Epithelial cell of proximal tubule (primary cell): ENCODE data around the gene EDN1. TPM values are rescaled to one million over a fixed set of nuclear protein-coding genes. Genes with fewer than 3 reads are reported as not detected.

Experiments used
- DNase-seq: peaks from one replicate; pipeline ENCODE4 v3.0.0-alpha.2; 2011; ENCODE audit warnings: low read depth
- H3K4me3 ChIP-seq: 2 replicates; pipeline ENCODE4 v1.5.1; 2011; ENCODE audit warnings: low read depth, mild to moderate bottlenecking, low read length
- total RNA-seq: library from RNA; depleted of rRNA; stranded (reverse); fragments of >200 nt; gene quantifications from 2 replicates; pipeline ENCODE4 v1.2.3, GENCODE V29; 2015
- TF ChIP-seq, protein P1 (sequence below): conservative IDR thresholded peaks from 2 replicates; pipeline ENCODE4 v1.5.1; 2012; ENCODE audit warnings: low read depth, mild to moderate bottlenecking, low read length

EDN1 gene
- total RNA-seq, 1 donor from 2014 or later: 16.3 TPM

DNA sequence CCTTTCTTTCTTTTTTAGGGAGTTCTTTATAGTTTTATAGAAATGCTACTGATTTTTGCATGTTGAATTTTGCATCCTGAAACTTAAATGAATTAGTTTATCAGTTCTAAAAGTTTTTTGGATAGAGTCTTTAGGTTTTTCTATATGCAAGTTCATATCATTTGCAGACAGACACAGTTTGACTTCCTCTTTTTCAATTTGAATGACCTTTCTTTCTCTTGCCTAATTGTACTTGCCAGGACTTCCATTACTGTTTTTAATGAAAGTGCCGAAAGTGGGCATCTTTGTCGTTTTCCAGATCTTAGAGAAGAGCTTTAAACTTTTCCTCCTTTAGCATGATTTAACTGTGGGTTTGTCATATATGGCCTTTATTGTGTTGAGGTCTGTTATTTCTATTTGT, 21.1 kb upstream of the EDN1 start:
- TF ChIP-seq, protein P1, sequence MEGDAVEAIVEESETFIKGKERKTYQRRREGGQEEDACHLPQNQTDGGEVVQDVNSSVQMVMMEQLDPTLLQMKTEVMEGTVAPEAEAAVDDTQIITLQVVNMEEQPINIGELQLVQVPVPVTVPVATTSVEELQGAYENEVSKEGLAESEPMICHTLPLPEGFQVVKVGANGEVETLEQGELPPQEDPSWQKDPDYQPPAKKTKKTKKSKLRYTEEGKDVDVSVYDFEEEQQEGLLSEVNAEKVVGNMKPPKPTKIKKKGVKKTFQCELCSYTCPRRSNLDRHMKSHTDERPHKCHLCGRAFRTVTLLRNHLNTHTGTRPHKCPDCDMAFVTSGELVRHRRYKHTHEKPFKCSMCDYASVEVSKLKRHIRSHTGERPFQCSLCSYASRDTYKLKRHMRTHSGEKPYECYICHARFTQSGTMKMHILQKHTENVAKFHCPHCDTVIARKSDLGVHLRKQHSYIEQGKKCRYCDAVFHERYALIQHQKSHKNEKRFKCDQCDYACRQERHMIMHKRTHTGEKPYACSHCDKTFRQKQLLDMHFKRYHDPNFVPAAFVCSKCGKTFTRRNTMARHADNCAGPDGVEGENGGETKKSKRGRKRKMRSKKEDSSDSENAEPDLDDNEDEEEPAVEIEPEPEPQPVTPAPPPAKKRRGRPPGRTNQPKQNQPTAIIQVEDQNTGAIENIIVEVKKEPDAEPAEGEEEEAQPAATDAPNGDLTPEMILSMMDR: no peak
- no peak overlapping the region for H3K4me3 ChIP-seq

DNA sequence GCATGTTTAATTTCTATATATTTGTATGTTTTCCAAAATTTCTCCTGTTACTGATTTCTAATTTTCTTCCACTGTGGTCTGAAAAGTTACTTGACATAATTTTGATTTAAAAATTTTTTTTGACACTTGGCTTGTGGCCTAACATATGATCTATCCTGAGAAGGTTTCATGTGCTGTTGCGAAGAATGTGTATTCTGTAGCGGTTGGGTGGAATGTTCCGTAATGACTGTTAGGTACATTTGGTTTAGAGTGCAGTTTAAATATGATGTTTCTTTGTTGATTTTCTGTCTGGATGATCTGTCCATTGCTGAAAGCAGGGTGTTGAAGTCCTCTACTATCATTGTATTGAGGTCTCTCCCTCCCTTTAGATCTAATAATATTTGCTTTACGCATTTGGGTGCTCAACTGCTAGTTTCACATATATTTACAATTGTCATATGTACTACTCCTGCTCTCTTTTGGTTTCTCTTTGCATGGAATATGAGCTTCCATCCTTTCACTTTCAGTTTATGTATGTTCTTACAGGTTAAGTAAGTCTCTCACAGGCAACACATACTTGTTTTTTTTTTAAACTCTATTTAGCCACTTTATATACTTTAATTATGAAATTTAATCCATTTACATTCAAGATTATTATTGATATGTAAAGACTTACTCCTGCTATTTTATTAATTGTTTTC, 19.5 kb upstream of the EDN1 start:
- H3K4me3 ChIP-seq: no peak overlapping the region
- TF ChIP-seq, protein P1: no peak

More for the DNA sequence above, 21.1 kb upstream of the EDN1 start:
- no peak for DNase-seq

DNA sequence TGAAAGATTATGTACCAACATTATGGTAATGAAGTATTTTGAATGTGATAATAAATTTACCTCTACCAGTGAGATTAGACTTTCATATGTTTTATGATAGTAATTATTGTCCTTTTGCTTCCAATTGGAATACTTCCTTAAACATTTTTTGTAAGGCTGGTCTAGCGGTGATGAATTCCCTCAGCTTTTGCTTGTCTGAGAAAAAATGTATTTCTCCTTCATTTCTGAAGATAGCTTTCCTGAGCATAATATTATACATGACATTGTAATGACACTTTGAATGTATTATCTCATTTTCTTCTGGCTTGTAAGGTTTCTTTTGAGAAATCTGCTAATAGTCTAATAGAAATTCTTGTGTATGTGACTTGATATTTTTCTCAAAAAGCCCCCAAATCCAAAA, 18.6 kb upstream of the EDN1 start:
- no peak overlapping the region for H3K4me3 ChIP-seq
- TF ChIP-seq, protein P1: no peak
- DNase-seq: no peak

More for the DNA sequence above, 19.5 kb upstream of the EDN1 start:
- no peak for DNase-seq

DNA sequence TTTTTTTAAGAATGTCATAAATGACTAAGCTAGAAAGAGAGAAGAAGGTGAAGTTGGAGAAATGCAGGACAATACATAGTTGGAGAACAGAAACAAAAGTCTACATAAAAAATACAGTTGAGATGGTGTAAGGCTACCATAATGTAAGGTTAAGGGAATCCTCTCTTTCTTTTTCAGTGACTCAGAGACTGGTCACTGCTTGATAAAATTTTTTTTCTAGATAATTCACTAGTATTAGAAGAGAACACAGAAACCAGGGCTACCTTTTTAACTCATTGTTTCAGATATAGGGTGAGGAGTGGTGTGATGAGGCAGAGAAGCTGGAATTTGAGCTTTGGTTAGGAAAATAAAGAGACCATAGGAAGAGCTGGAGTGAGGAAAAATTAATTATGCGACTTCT, 18.2 kb upstream of the EDN1 start:
- TF ChIP-seq, protein P1: no peak
- no peak for DNase-seq
- H3K4me3 ChIP-seq: no peak overlapping the region

DNA sequence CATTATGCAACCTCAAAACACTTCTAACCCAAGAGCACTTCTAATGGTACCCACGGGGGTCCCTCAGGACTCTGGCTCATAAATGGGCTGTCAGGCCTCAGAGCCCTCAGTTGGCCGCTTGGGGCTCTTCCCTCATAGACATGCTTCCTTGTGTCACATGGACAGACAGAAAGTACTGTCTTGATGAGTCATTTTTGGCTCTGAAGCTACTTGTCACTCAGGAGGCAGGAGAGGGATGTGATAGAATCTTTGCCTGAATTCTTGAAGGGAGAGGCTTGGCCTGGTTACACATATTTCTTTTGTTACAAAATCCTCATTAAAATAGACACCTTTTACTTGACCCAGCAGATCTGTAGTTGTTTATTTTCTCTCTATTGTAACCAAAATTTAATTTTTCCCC, 15.1 kb upstream of the EDN1 start:
- TF ChIP-seq, protein P1: no peak
- no peak overlapping the region for H3K4me3 ChIP-seq
- no peak for DNase-seq

DNA sequence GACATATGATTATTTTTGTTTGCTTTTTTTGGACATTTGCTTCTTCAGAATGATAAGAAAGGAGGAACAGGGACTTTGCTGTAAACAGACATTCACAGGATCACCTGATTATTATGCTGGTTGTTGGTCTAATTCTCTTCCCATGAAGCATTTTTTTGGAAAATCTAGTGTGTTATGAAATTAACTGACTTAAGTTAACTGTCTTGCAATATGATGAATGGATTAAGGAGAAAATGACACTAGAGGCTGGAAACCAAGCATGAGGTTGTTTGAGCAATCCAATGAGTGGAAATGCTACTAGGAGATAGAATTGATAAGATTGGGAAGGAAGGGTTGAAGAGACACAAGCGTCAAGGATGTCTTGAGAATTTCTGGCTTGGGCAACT, 13.2 kb upstream of the EDN1 start:
- DNase-seq: no peak
- TF ChIP-seq, protein P1: no peak
- no peak overlapping the region for H3K4me3 ChIP-seq

DNA sequence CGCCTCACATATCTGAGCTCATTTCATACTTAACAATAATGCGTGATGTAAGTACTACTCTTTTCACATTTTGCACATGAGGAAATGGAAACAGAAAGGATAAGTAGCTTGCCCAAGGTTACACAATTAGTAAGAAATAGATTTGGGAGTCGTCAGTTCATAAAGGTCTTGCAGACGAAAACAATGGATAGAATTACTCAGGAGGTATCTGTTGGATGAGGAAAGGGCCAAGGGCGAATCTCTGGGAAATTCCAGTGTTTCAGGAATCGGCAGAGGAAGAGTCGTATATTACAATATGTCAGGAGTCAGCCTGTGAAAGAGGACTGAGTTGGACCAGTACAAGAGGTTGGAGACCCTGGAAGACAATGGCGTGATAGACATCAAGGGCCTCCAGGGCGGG, 12.8 kb upstream of the EDN1 start:
- H3K4me3 ChIP-seq: no peak overlapping the region
- TF ChIP-seq, protein P1: no peak
- no peak for DNase-seq
